IMR-90 (cell line): ENCODE results near the gene GNB2. TPM values are rescaled to one million over a fixed set of nuclear protein-coding genes. Genes with fewer than 3 reads are reported as not detected.

Experiments used
- ATAC-seq: fragments of 200-7000 bp; cut with Tn5 transposase; 2 replicates; pipeline ENCODE4 v1.9.1; 2020; ENCODE audit warnings: low read depth, mild to moderate bottlenecking, moderate library complexity
- BruUV-seq: library from RNA; stranded (reverse); fragments of 400-500 nt; replicated peaks from 2 replicates; lab custom pipeline; 2021; lab: Mats Ljungman, UMichigan
- CTCF ChIA-PET: fragments of 300-600 bp; formaldehyde crosslinking; extraction: SDS; loops from one replicate; lab custom pipeline; 2021; ENCODE audit warnings: antibody characterized with exemption; lab: Yijun Ruan, JAX
- POLR2A ChIA-PET: fragments of 300-600 bp; sonication (Branson Sonifier 250); formaldehyde crosslinking; loops from one replicate; lab custom pipeline; 2022; ENCODE audit warnings: antibody characterized with exemption; ENCODE audit not compliant: unreplicated experiment; lab: Charles Lee
- DNase-seq: peaks from one replicate; pipeline ENCODE4 v3.0.0; 2013
- H2AFZ ChIP-seq: replicated peaks from 2 replicates; pipeline ENCODE3; 2013; ENCODE audit warnings: low read length, mild to moderate bottlenecking; ENCODE audit not compliant: poor library complexity
- H2AK5ac ChIP-seq: 2 replicates; pipeline ENCODE4 v1.6.1; 2013; ENCODE audit warnings: low read depth, low read length, inconsistent platforms
- H2AK9ac ChIP-seq: replicated peaks from 2 replicates; pipeline ENCODE3; 2013; ENCODE audit warnings: mild to moderate bottlenecking, low read depth, low read length, moderate library complexity; ENCODE audit not compliant: poor library complexity
- H2BK120ac ChIP-seq: 2 replicates; pipeline ENCODE4 v1.6.1; 2013; ENCODE audit warnings: low read depth, low read length, inconsistent platforms
- H2BK15ac ChIP-seq: 3 replicates; pipeline ENCODE4 v1.6.1; 2013; ENCODE audit warnings: low read depth, low read length, inconsistent platforms
- H2BK20ac ChIP-seq: 2 replicates; pipeline ENCODE4 v1.6.1; 2013; ENCODE audit warnings: low read depth, mild to moderate bottlenecking, inconsistent platforms, low read length, moderate library complexity
- H2BK5ac ChIP-seq: 2 replicates; pipeline ENCODE4 v1.6.1; 2013; ENCODE audit warnings: mild to moderate bottlenecking, low read depth, low read length, inconsistent platforms; ENCODE audit not compliant: poor library complexity, severe bottlenecking
- H3K14ac ChIP-seq: replicated peaks from 2 replicates; pipeline ENCODE4 v1.6.1; 2013; ENCODE audit warnings: low read depth, low read length, inconsistent platforms
- H3K18ac ChIP-seq: 2 replicates; pipeline ENCODE4 v1.6.1; 2013; ENCODE audit warnings: low read depth, low read length, control low read depth
- H3K23ac ChIP-seq: 2 replicates; pipeline ENCODE4 v1.6.1; 2013; ENCODE audit warnings: low read depth, low read length, inconsistent platforms
- H3K27ac ChIP-seq: 2 replicates; pipeline ENCODE4 v1.5.1; 2013; ENCODE audit warnings: mild to moderate bottlenecking, control low read depth, low read length; ENCODE audit not compliant: insufficient read depth
- H3K27me3 ChIP-seq: 2 replicates; pipeline ENCODE4 v1.6.1; 2013; ENCODE audit warnings: low read length; ENCODE audit not compliant: control insufficient read depth, insufficient read depth
- H3K36me3 ChIP-seq: 2 replicates; pipeline ENCODE4 v1.6.1; 2013; ENCODE audit warnings: low read length, mixed read lengths; ENCODE audit not compliant: control insufficient read depth, insufficient read depth
- H3K4ac ChIP-seq: 2 replicates; pipeline ENCODE4 v1.6.1; 2013; ENCODE audit warnings: low read depth, low read length, inconsistent platforms
- H3K4me1 ChIP-seq: 2 replicates; pipeline ENCODE4 v1.6.1; 2013; ENCODE audit warnings: low read length, mixed read lengths; ENCODE audit not compliant: control insufficient read depth, insufficient read depth
- H3K4me2 ChIP-seq: 2 replicates; pipeline ENCODE4 v1.6.1; 2013; ENCODE audit warnings: low read depth, mild to moderate bottlenecking, control low read depth, low read length, moderate library complexity
- H3K4me3 ChIP-seq: 2 replicates; pipeline ENCODE4 v1.5.1; 2013; ENCODE audit warnings: low read depth, mild to moderate bottlenecking, control low read depth, low read length, moderate library complexity; ENCODE audit not compliant: insufficient read depth
- H3K56ac ChIP-seq: 2 replicates; pipeline ENCODE4 v1.6.1; 2013; ENCODE audit warnings: low read length, inconsistent platforms; ENCODE audit not compliant: insufficient read depth; ENCODE audit errors: extremely low read depth
- H3K79me1 ChIP-seq, 2 experiments: 2 replicates each; pipeline ENCODE4 v1.6.1; 2013; ENCODE audit warnings: low read length in 2 of 2, inconsistent platforms in 1 of 2, low read depth in 1 of 2
- H3K9ac ChIP-seq: 2 replicates; pipeline ENCODE4 v1.6.1; 2013; ENCODE audit warnings: low read depth, low read length, control low read depth
- H3K9me1 ChIP-seq: 2 replicates; pipeline ENCODE4 v1.6.1; 2013; ENCODE audit warnings: low read length, inconsistent platforms; ENCODE audit not compliant: insufficient read depth
- H3K9me3 ChIP-seq: 2 replicates; pipeline ENCODE4 v1.6.1; 2013; ENCODE audit warnings: low read length; ENCODE audit not compliant: control insufficient read depth, insufficient read depth
- H4K20me1 ChIP-seq: 2 replicates; pipeline ENCODE4 v1.6.1; 2013; ENCODE audit warnings: low read length, inconsistent platforms; ENCODE audit not compliant: insufficient read depth
- H4K5ac ChIP-seq: 2 replicates; pipeline ENCODE4 v1.6.1; 2013; ENCODE audit warnings: mild to moderate bottlenecking, low read depth, low read length, control low read depth
- H4K8ac ChIP-seq, 2 experiments: 2 replicates each; pipeline ENCODE4 v1.6.1; 2013; ENCODE audit warnings: low read depth in 2 of 2, low read length in 2 of 2, control low read depth in 1 of 2, inconsistent platforms in 1 of 2
- H4K91ac ChIP-seq: 2 replicates; pipeline ENCODE4 v1.6.1; 2013; ENCODE audit warnings: low read depth, low read length, inconsistent platforms; ENCODE audit not compliant: insufficient read depth
- CTCF ChIP-seq: conservative IDR thresholded peaks from 2 replicates; pipeline ENCODE4 v1.5.1; 2012; ENCODE audit warnings: mild to moderate bottlenecking, low read depth, low read length, improper control_type of control experiment
- ELK1 ChIP-seq: fragments of 150-350 bp; IDR thresholded peaks from 2 replicates; pipeline ENCODE4 v1.6.1; 2016; ENCODE audit warnings: low read depth, mild to moderate bottlenecking, low read length, moderate library complexity, borderline replicate concordance
- FOS ChIP-seq: fragments of 150-350 bp; IDR thresholded peaks from 2 replicates; pipeline ENCODE4 v1.6.1; 2016; ENCODE audit warnings: low read depth, low read length
- MAZ ChIP-seq: IDR thresholded peaks from 2 replicates; pipeline ENCODE4 v1.6.1; 2012; ENCODE audit warnings: low read depth, mild to moderate bottlenecking, low read length, improper control_type of control experiment, moderate library complexity, borderline replicate concordance
- RCOR1 ChIP-seq: IDR thresholded peaks from 2 replicates; pipeline ENCODE4 v1.6.1; 2012; ENCODE audit warnings: mild to moderate bottlenecking, low read length, improper control_type of control experiment; ENCODE audit not compliant: insufficient replicate concordance
- WGBS, 2 experiments: methylation state at CpG; one replicate each; pipeline versions ENCODE4 v1.1.5 to v1.1.7; 2013; ENCODE audit warnings: missing lambda C conversion rate in 2 of 2; ENCODE audit not compliant: insufficient read length in 1 of 2; ENCODE audit errors: extremely low coverage in 2 of 2; 5-methylcytosine and 5-hydroxymethylcytosine counted together
- dilution Hi-C: fragments of 300-500 bp; cut with HindIII; formaldehyde crosslinking; loops from one replicate; pipeline ENCODE4 v1.14.3; 2018; ENCODE audit warnings: low sequenced_read_pairs; ENCODE audit not compliant: unreplicated experiment
- in situ Hi-C: fragments of 300-500 bp; cut with MboI; formaldehyde crosslinking; loops from 3 replicates; pipeline ENCODE4 v1.14.3; 2019; ENCODE audit warnings: low sequenced_read_pairs, inconsistent platforms, mixed read lengths
- intact Hi-C: fragments of 100-400 bp; cut with micrococcal nuclease; formaldehyde crosslinking; loops from 2 replicates; pipeline ENCODE4 v1.10.0; 2022
- polyA plus RNA-seq, 3 experiments: library from polyadenylated mRNA; depleted of rRNA; stranded (reverse); fragments of >200 nt; gene quantifications; 2 replicates each; pipeline ENCODE4 v1.2.3, GENCODE V29; 2012; ENCODE audit warnings: low replicate concordance in 1 of 3
- total RNA-seq: library from RNA; depleted of rRNA; stranded (reverse); fragments of >200 nt; gene quantifications from 2 replicates; pipeline ENCODE4 v1.2.3, GENCODE V29; 2012

The GNB2 gene
- total and polyA plus RNA-seq, 2 of the 4 experiments (the other 2 are of a cell fraction) = 62.0 to 279 TPM

GRCh38 chr7:100683659-100684533, 10.4 kb downstream of the GNB2 start (continued):
- TF ChIP-seq ELK1 = no peak

GRCh38 chr7:100684534-100685042, 11.0 kb downstream of the GNB2 start:
- Histone ChIP-seq H3K4me2 (no peak overlapping the region), H4K5ac (no peak overlapping the region), H3K4me1 (peaks cover 11% of the 10 kb centered on the region), H4K20me1 (peaks cover 46% of the 10 kb centered on the region), H4K91ac (no peak overlapping the region), H3K79me1 (peaks cover 7 to 35% of the 10 kb centered on the region in 2 experiments), H3K36me3 (peaks cover 85% of the 10 kb centered on the region), H2AK9ac (no peak overlapping the region), H3K9ac (no peak overlapping the region), H3K27ac (no peak overlapping the region), H3K4ac (no peak overlapping the region), H3K9me1 (no peaks in the 10 kb centered on the region), H2BK5ac (no peak overlapping the region), H3K4me3 (no peak overlapping the region), H3K23ac (no peak overlapping the region), H3K27me3 (no peaks in the 10 kb centered on the region), H2AK5ac (no peak overlapping the region), H4K8ac (no peak overlapping the region), H3K18ac (no peak overlapping the region), H3K14ac (no peak overlapping the region), H2BK15ac (no peak overlapping the region), H2AFZ (no peak overlapping the region), H3K9me3 (no peaks in the 10 kb centered on the region), H2BK20ac (no peak overlapping the region), H2BK120ac (no peak overlapping the region), H3K56ac (no peak overlapping the region)
- DNase-seq (no peak), ATAC-seq (no peak)
- dilution Hi-C loops = no loop called here
- CTCF ChIA-PET = interaction anchor here (1.2 kb wide), 1 partner anchor 21 kb away, joined by 3 read pairs; the partner anchor contains the start of gene POP7
- 94% methylated on average over 6 of the region's 16 CpGs; no CpG with 5 or more reads in 1 of the 2 experiments for WGBS, 2 experiments
- TF ChIP-seq MAZ (no peak), FOS (no peak), CTCF (no peak), RCOR1 (no peak), ELK1 (no peak)
- no TSS peak for BruUV-seq
- POLR2A ChIA-PET = no interaction called here
- intact Hi-C loops = no loop called here
- in situ Hi-C loops = no loop called here
